Myocyte (in vitro differentiated cells): ENCODE results near the gene WNT9A. TPM values are rescaled to one million over a fixed set of nuclear protein-coding genes. Genes with fewer than 3 reads are reported as not detected.
"Not testable (repeated sequence)": the region's sequence is repeated elsewhere in the genome, so short reads cannot be mapped to it uniquely, and the experiment has no call there.

Experiments
- DNase-seq: peaks from one replicate; pipeline ENCODE4 v3.0.0-alpha.2; 2012; ENCODE audit warnings: low read depth
- microRNA-seq: library from miRNA; unstranded; fragments of <30 nt; microRNA quantifications from one replicate; pipeline ENCODE4, GENCODE V29; 2016
- total RNA-seq: library from RNA; depleted of rRNA; stranded (reverse); fragments of >200 nt; gene quantifications from 2 replicates; pipeline ENCODE4 v1.2.3, GENCODE V29; 2014

Gene WNT9A
- total RNA-seq, 1 donor from 2014 or later, result 6.5 TPM

DNA sequence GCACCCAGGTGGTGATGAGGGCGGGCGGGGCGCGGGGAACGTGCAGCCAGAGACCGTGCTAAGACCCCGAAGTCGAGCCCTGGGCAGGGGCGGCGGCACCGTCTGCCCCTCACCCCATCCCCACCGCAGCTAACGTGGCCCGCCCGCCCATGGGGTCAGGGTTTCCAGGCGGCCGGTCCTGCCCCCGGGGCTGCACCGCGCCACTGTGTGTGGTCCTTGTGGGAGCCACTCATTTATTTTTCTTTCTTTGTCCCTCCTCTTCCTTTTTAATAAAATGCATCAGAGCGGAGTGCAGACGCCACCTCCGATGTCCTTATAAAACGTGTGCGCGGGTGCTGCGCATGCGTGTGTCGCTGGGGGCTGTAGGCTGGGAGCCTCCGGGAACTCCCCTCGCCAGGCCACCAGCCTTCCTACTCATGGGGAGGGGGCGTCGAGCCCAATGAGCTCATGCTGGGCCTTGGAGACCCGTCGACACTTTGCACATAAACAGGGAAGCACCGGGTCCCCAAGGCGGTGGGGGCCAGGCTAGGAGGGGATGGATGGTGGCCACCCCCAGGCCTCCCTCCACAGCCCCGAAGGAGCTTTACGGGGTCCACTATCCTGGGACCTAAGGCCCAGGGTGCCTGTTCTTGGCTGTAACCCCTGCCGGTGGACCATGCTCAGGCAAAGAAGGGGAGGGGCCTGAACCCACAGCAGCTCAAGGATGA lies 59.9 kb downstream of the WNT9A start:
- no peak for DNase-seq

DNA sequence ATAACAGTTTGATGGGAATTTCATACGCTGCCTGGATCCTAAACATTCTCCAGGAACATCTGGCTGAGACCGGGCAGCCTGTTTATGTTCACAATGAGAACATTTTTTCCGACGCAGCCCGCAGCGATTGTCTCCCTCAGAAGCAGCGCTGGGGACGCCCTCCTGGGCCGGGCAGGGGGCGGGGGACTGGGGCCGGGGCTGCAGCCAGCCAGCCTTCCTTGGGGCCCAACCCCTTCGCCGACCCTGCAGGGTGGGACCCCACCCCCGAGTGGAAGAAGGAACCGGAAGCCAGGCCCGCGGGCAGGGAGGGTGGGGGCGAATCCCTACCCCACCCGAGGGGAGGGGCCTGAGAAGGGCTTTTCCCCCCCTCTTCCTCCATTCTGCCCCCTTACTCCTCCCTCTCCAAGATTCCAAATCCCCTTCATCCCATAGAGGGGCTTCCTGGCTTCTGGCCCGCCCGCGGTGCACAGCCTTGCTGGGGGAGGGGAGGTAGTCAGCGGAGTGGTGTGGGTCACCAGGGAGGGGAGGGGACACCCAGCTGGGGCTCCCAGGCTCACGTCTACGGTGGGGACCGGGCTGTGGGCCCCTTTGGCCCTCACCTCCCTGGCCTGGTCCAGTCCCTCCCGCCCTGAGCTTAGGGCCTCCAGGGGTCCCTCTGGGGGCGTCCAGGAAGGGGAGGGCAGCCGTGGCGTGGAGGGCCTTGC lies 60.6 kb downstream of the WNT9A start:
- no peak for DNase-seq

- DNase-seq, result no peak
These were observed 61.2 kb downstream of the WNT9A start for GRCh38 chr1:227886503-227886961.

GRCh38 chr1:227885648-227886502 lies 61.9 kb downstream of the WNT9A start:
- DNase-seq, result peak; percentile 45

DNA sequence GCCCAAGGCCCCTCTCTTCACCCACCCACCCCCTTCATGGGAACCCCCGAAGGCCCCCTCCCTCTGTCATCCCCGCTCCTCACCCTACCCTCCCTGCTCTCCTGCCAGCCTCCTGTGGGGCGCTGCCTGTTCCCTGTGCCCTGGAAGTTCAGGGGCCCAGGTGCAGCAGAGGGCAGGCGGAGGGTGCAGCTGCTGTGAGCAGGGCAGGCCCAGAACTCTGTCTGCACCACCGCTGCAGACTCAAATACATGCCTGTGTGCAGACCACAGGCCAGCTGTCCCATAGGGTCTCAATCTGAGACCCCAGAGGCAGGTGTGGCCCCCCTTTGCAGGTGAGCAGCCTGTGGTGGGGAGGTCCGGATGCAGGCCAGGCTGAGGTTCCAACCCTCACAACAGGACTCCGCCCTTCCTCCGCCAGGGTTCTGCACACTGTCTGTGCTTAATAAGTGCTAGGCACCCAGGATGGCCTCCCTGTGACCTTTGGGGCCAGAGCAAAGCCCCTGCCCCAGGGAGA lies 62.5 kb downstream of the WNT9A start:
- DNase-seq, result peak; percentile 20

- DNase-seq, result no peak
These were observed 63.2 kb downstream of the WNT9A start for GRCh38 chr1:227884370-227885134.

DNA sequence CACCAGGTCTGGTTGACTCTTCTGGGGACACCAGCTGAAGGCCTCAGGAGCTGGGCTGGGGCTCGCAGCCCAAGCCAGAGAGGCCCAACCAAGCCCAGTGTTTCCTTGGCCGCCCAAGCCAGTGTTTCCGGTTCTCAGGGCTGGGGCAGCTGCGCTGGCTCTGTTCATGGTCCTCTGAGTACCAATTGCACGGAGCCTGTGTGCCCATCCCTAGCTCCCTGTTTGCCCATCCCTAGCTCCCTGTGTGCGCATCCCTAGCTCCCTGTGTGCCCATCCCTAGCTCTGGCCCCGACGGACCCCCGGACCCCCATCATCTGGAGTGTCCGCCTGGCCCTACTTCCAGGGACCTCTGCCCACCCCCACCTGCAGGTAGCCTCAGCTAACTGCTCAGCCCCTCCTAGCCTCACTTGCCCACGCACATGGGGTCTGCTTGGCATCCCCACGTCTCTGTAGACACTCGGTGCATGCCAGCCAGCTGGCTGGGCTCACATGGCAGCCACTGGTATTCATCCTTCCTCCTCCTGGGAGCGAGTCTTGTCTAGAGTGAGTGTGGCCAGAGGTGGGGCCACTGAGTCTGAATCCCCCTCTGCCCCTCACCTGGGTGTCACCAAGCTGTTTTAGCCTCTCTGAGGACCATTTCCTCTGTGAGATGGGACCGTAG lies 64.0 kb downstream of the WNT9A start:
- no peak for DNase-seq

DNA sequence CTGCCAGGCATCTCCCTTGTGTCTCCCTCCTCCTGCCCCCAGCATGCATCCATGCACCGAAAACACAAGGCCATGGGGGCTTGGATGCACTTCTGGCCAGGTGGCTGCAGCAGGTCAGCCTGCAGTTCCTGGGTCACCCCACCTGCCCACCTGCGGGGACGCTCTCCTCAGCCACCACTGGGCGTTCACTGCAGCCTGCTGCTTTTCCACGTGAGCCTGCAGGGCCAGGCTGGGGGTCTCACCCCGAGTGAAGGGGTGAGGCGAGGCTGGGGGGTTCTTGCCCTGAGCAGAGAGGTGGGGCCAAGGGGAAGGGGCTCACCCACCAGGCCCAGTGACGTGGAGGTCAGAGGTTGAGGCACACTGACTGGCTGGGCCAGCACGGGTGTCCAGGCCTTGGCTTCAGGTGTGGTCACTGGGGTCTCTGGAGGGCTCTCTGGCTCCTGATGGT lies 64.6 kb downstream of the WNT9A start:
- no peak for DNase-seq

GRCh38 chr1:227880342-227880924 lies 67.3 kb downstream of the WNT9A start:
- DNase-seq, result no peak

DNA sequence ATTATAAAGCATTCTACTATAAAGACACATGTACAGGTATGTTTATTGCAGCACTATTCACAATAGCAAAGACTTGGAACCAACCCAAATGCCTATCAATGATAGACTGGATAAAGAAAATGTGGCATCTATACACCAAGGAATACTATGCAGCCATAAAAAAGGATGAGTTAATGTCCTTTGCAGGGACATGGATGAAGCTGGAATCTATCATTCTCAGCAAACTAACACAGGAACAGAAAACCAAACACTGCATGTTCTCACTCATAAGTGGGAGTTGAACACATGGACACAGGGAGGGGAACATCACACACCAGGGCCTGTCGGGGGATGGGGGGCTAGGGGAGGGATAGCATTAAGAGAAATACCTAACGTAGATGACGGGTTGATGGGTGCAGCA lies 69.9 kb downstream of the WNT9A start:
- not testable (repeated sequence) for DNase-seq

GRCh38 chr1:227871892-227872291 lies 75.8 kb downstream of the WNT9A start:
- DNase-seq, result not testable (repeated sequence)

- no peak for DNase-seq
These were observed 77.4 kb downstream of the WNT9A start for GRCh38 chr1:227870366-227870765.

- DNase-seq, result peak; percentile 87
These were observed 77.9 kb downstream of the WNT9A start for GRCh38 chr1:227869851-227870305.

DNA sequence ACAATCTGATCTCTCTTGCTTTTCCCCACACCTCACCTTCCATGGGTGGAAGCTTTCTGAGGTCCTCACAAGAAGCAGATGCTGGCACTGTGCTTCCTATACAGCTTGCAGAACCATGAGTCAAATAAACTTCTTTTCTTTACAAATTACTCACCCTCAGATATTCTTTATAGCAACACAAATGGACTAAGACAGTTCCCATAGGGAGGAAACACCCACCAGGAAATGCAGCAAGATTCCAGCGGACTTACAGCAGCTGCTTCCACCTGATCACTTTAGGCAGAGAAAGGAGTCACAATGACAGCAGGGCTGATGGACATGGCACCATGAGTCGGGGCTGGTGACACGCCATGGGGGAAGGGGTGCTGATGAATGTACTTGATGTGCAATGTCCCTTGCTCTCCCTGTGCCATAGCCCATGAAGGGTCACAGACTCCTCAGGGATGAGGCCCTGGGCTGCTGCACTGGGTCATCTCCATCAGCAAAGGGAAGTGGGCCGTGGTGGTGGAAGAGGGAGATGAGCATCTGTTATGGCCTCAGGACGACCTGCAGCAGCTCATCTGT lies 78.4 kb downstream of the WNT9A start:
- DNase-seq, result peak; percentile 10

Small RNA genes lying within 50 kb of the gene (microRNA-seq; reads per million reads assigned to microRNA genes)
- gene MIR5008, result 2.7 reads per million, percentile 12 among the genes with 10 or more reads in this experiment

Other genes starting within 250 kb of the WNT9A start
- 25.4 and 40.2 TPM in 2 replicates for gene JMJD4, start 212.6 kb downstream of the WNT9A start, total RNA-seq
- gene SNAP47, start 212.5 kb downstream of the WNT9A start, total RNA-seq, result 42.9 and 43.1 TPM in 2 replicates
- gene PRSS38, start 132.3 kb downstream of the WNT9A start, total RNA-seq, result not detected in 2 replicates
- not detected in 2 replicates for gene WNT3A, start 59.1 kb upstream of the WNT9A start, total RNA-seq
- 224 and 259 TPM in 2 replicates for gene ARF1, start 134.8 kb upstream of the WNT9A start, total RNA-seq
- gene C1orf35, start 155.4 kb upstream of the WNT9A start, total RNA-seq, result 8.1 and 9.3 TPM in 2 replicates
- 67.0 and 82.8 TPM in 2 replicates for gene MRPL55, start 161.4 kb upstream of the WNT9A start, total RNA-seq
- 200 and 214 TPM in 2 replicates for gene GUK1, start 192.3 kb upstream of the WNT9A start, total RNA-seq
- gene GJC2, start 202.0 kb upstream of the WNT9A start, total RNA-seq, result 0.26 and 0.80 TPM in 2 replicates
- 1.9 and 2.5 TPM in 2 replicates for gene IBA57, start 217.9 kb upstream of the WNT9A start, total RNA-seq